ENCODE measurements around the gene DSG1. TPM values are rescaled to one million over a fixed set of nuclear protein-coding genes. Genes with fewer than 3 reads are reported as not detected.

Gene DSG1
- total and polyA plus RNA-seq, 12 donors = under 0.01 to 2.6 (median 0.84) TPM

- Histone ChIP-seq H3K27ac (no peak overlapping the region), H3K27me3 (no peaks in the 10 kb centered on the region), H3K9me3 (no peaks in the 10 kb centered on the region), H3K4me3 (no peak overlapping the region), H3K4me1 (no peaks in the 10 kb centered on the region), H3K36me3 (no peaks in the 10 kb centered on the region)
- ATAC-seq (no peak), DNase-seq (no peak)
- intact Hi-C loops (cut with DNase I) = loop anchor here in 1 of 10 donors (10.0 kb wide), 1 partner anchor 86 kb away; no protein-coding TSS in a partner anchor
- TF ChIP-seq CTCF (IDR thresholded peaks at IDR 0.05) = no peak
- WGBS, 2 donors = 89 to 92% methylated on average over 2 of the region's 2 CpGs
Measured at GRCh38 chr18:31380912-31381311, 63.0 kb downstream of the DSG1 start.

- Histone ChIP-seq H3K9me3 (no peaks in the 10 kb centered on the region), H3K27me3 (no peaks in the 10 kb centered on the region), H3K27ac (no peak overlapping the region), H3K4me3 (no peak overlapping the region), H3K36me3 (no peaks in the 10 kb centered on the region), H3K4me1 (no peaks in the 10 kb centered on the region)
- 92 to 93% methylated on average over 2 of the region's 2 CpGs for WGBS, 2 donors
- no peak for DNase-seq
- TF ChIP-seq CTCF (IDR thresholded peaks at IDR 0.05) = no peak
- ATAC-seq = no peak
- intact Hi-C loops (cut with DNase I) = loop anchor here in 1 of 10 donors (10.0 kb wide), 1 partner anchor 87 kb away; no protein-coding TSS in a partner anchor
Measured at GRCh38 chr18:31382107-31382506, 64.1 kb downstream of the DSG1 start.

GRCh38 chr18:31386741-31387140 is 68.8 kb downstream of the DSG1 start:
- H3K27ac ChIP-seq = no peak overlapping the region
- H3K4me1 ChIP-seq = no peaks in the 10 kb centered on the region
- no peaks in the 10 kb centered on the region for H3K9me3 ChIP-seq
- DNase-seq = no peak
- H3K4me3 ChIP-seq = no peak overlapping the region
- H3K36me3 ChIP-seq = no peaks in the 10 kb centered on the region
- no peak for ATAC-seq
- H3K27me3 ChIP-seq = no peaks in the 10 kb centered on the region
- intact Hi-C loops (cut with DNase I) = loop anchor here in 1 of 10 donors (10.0 kb wide), 1 partner anchor 92 kb away; no protein-coding TSS in a partner anchor
- 87 to 91% methylated on average over 6 of the region's 6 CpGs for WGBS, 2 donors
- TF ChIP-seq CTCF (IDR thresholded peaks at IDR 0.05) = no peak

GRCh38 chr18:31393286-31393685 is 75.3 kb downstream of the DSG1 start:
- Histone ChIP-seq H3K36me3 (no peaks in the 10 kb centered on the region), H3K27me3 (no peaks in the 10 kb centered on the region), H3K4me3 (no peak overlapping the region), H3K4me1 (peaks cover 0 to 19% (median 13%) of the 10 kb centered on the region in 9 donors), H3K9me3 (no peaks in the 10 kb centered on the region), H3K27ac (no peak overlapping the region)
- ATAC-seq (no peak), DNase-seq (no peak)
- 94 to 96% methylated on average over 3 of the region's 3 CpGs for WGBS, 2 donors
- no peak for TF ChIP-seq CTCF (IDR thresholded peaks at IDR 0.05)
- intact Hi-C loops (cut with DNase I) = loop anchor here in 2 of 10 donors (10.0 kb wide), 2 partner anchors 112 to 118 kb away; no protein-coding TSS in a partner anchor

All from heart right ventricle (tissue), 16 donors.